HCT116 (cell line): ENCODE data around the gene ACOX3. TPM values are rescaled to one million over a fixed set of nuclear protein-coding genes. Genes with fewer than 3 reads are reported as not detected.

Source experiments
- ATAC-seq: fragments of 200-7000 bp; cut with Tn5 transposase; 2 replicates; pipeline ENCODE4 v1.9.1; 2020; ENCODE audit warnings: mild to moderate bottlenecking, moderate library complexity
- BruUV-seq: library from RNA; stranded (reverse); fragments of 400-500 nt; replicated peaks from 2 replicates; lab custom pipeline; 2021; lab: Mats Ljungman, UMichigan
- CTCF ChIA-PET: fragments of 300-600 bp; sonication (Branson Sonifier 250); formaldehyde crosslinking; loops from one replicate; lab custom pipeline; 2021; ENCODE audit warnings: antibody characterized with exemption; lab: Charles Lee
- POLR2A ChIA-PET: fragments of 300-600, 350-600 bp; sonication (Branson Sonifier 250); formaldehyde crosslinking; loops from one replicate; lab custom pipeline; 2021; ENCODE audit warnings: antibody characterized with exemption; lab: Charles Lee
- RAD21 ChIA-PET, 2 experiments: fragments of 300-600 bp; sonication (Branson Sonifier 250); formaldehyde crosslinking; loops; one replicate each; lab custom pipeline; 2023; ENCODE audit warnings: low total read pairs in 2 of 2; ENCODE audit not compliant: uncharacterized antibody in 2 of 2, unreplicated experiment in 2 of 2, low non-redundant PET in 1 of 2; lab: Charles Lee
- DNase-seq: peaks from one replicate; pipeline ENCODE4 v3.0.0-alpha.2; 2010; ENCODE audit warnings: low read depth, low spot score
- H2AFZ ChIP-seq: fragments of 200-600 bp; shearing (Covaris generic), sonication (generic); 2 replicates; pipeline ENCODE4 v1.6.1; 2017; ENCODE audit warnings: low read depth, mixed run types, mixed read lengths, antibody characterized with exemption, low read length; ENCODE audit not compliant: poor library complexity, severe bottlenecking
- H3K27ac ChIP-seq: 2 replicates; pipeline ENCODE4 v1.5.1; 2012; ENCODE audit warnings: low read depth, low read length
- H3K27me3 ChIP-seq: fragments of 200-600 bp; sonication (generic); 2 replicates; pipeline ENCODE4 v1.6.1; 2016; ENCODE audit warnings: mixed run types, low read length, mixed read lengths; ENCODE audit not compliant: insufficient read depth
- H3K36me3 ChIP-seq, 2 experiments: fragments of 200-500 bp in 1 of 2; fragments of 200-600 bp in 1 of 2; sonication (Bioruptor generic) in 1 of 2; sonication (generic) in 1 of 2; 2 replicates each; pipeline versions ENCODE4 v1.5.1 to v1.6.1; 2014 to 2016; ENCODE audit warnings: low read length in 2 of 2, inconsistent platforms in 1 of 2, mixed read lengths in 1 of 2, mixed run types in 1 of 2; ENCODE audit not compliant: insufficient read depth in 2 of 2, control insufficient read depth in 1 of 2
- H3K4me1 ChIP-seq, 2 experiments: fragments of 200-600 bp in 1 of 2; sonication (generic) in 1 of 2; 2 replicates each; pipeline versions ENCODE4 v1.5.1 to v1.6.1; 2012 to 2017; ENCODE audit warnings: low read length in 2 of 2, inconsistent platforms in 1 of 2, mild to moderate bottlenecking in 1 of 2, mixed read lengths in 1 of 2, mixed run types in 1 of 2, moderate library complexity in 1 of 2; ENCODE audit not compliant: insufficient read depth in 2 of 2, control insufficient read depth in 1 of 2
- H3K4me2 ChIP-seq: fragments of 200-600 bp; sonication (generic); 2 replicates; pipeline ENCODE4 v1.6.1; 2017; ENCODE audit warnings: mixed run types, low read length, mixed read lengths
- H3K4me3 ChIP-seq, 2 experiments: fragments of 200-600 bp in 1 of 2; sonication (generic) in 1 of 2; replicated peaks in 1 of 2; 2 replicates each; pipeline ENCODE4 v1.5.1; 2011 to 2016; ENCODE audit warnings: low read length in 2 of 2, control low read depth in 1 of 2, low read depth in 1 of 2, mild to moderate bottlenecking in 1 of 2, mixed read lengths in 1 of 2, mixed run types in 1 of 2
- H3K79me2 ChIP-seq: fragments of 200-600 bp; sonication (generic); 2 replicates; pipeline ENCODE4 v1.6.1; 2017; ENCODE audit warnings: mild to moderate bottlenecking, mixed run types, low read length, moderate library complexity, mixed read lengths; ENCODE audit not compliant: insufficient read depth
- H3K9ac ChIP-seq: fragments of 200-600 bp; sonication (generic); 2 replicates; pipeline ENCODE4 v1.6.1; 2016; ENCODE audit warnings: low read length, mixed read lengths
- H3K9me2 ChIP-seq: fragments of 200-600 bp; sonication (generic), shearing (Covaris generic); 2 replicates; pipeline ENCODE4 v1.6.1; 2017; ENCODE audit warnings: mixed run types, mild to moderate bottlenecking, moderate library complexity; ENCODE audit not compliant: insufficient read depth
- H3K9me3 ChIP-seq, 2 experiments: fragments of 200-500 bp in 1 of 2; fragments of 200-600 bp in 1 of 2; sonication (Bioruptor generic) in 1 of 2; sonication (generic) in 1 of 2; 2 replicates each; pipeline ENCODE4 v1.6.1; 2014 to 2017; ENCODE audit warnings: low read length in 2 of 2, mixed read lengths in 2 of 2, inconsistent platforms in 1 of 2, low read depth in 1 of 2, mild to moderate bottlenecking in 1 of 2, mixed run types in 1 of 2, moderate library complexity in 1 of 2; ENCODE audit not compliant: control insufficient read depth in 1 of 2, insufficient read depth in 1 of 2
- H4K20me1 ChIP-seq: fragments of 200-600 bp; sonication (generic), shearing (Covaris generic); 2 replicates; pipeline ENCODE4 v1.6.1; 2017; ENCODE audit warnings: mixed run types, mild to moderate bottlenecking, moderate library complexity; ENCODE audit not compliant: insufficient read depth
- EZH2 ChIP-seq: fragments of 200-600 bp; sonication (generic); IDR thresholded peaks from 2 replicates; pipeline ENCODE4 v1.6.1; 2017; ENCODE audit warnings: antibody characterized with exemption, mixed run types
- EZH2phosphoT487 ChIP-seq: fragments of 200-600 bp; IDR thresholded peaks from 2 replicates; pipeline ENCODE4 v1.6.1; 2018; ENCODE audit warnings: antibody characterized with exemption, borderline replicate concordance
- TCF7L2 ChIP-seq: IDR thresholded peaks from 2 replicates; pipeline ENCODE4 v1.7.0; 2011; ENCODE audit warnings: borderline replicate concordance, inconsistent platforms; ENCODE audit not compliant: insufficient read depth, insufficient read length; ENCODE audit errors: extremely low read depth
- intact Hi-C: fragments of 100-400 bp; cut with micrococcal nuclease; formaldehyde crosslinking; loops from 2 replicates; pipeline ENCODE4 v1.10.0; 2022
- total RNA-seq: library from RNA; stranded (reverse); gene quantifications from one replicate; pipeline ENCODE4 v1.2.1, GENCODE V29; 2021; ENCODE audit not compliant: unreplicated experiment
- TF ChIP-seq, protein P1 (sequence below): IDR thresholded peaks from 2 replicates; pipeline ENCODE4 v1.6.1; 2012; ENCODE audit warnings: low read depth
- TF ChIP-seq, protein P2 (sequence below), 3 experiments: fragments of 200-600 bp in 1 of 3; sonication (generic) in 1 of 3; IDR thresholded peaks in 2 of 3; conservative IDR thresholded peaks in 1 of 3; 2 replicates each; pipeline ENCODE4 v1.5.1; 2012 to 2017; ENCODE audit warnings: low read depth in 2 of 3, low read length in 2 of 3, antibody characterized with exemption in 1 of 3, borderline replicate concordance in 1 of 3, control low read depth in 1 of 3, mild to moderate bottlenecking in 1 of 3, mixed read lengths in 1 of 3, mixed run types in 1 of 3, moderate library complexity in 1 of 3; ENCODE audit not compliant: insufficient read depth in 1 of 3

Gene ACOX3
- total RNA-seq, 1 experiment from 2014 or later: 16.9 TPM

DNA sequence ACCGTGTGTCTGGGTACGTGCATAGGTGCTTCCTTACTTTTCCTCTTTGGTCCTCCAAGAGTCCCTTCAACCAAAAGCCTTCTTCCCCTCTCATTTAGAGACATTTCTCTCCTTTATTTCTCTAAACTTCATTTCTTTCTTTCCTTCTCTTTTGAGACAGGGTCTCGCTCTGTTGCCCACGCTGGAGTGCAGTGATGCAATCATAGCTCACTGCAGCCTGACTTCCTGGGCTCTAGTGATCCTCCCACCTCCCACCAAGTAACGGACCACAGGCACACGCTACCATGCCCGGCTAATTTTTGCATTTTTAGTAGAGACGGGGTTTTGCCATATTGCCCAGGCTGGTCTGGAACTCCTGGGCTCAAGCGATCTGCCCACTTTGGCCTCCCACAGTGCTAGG, 42.2 kb downstream of the ACOX3 start:
- ChIA-PET RAD21 (no interaction called here), CTCF (no interaction called here)

More for the DNA sequence above, 42.2 kb downstream of the ACOX3 start:
- POLR2A ChIA-PET: no interaction called here
- H4K20me1 ChIP-seq: no peaks in the 10 kb centered on the region
- peaks cover 0 to 7% of the 10 kb centered on the region in 2 experiments; a peak in 2 of 4 replicates for H3K4me1 ChIP-seq
- no peaks in the 10 kb centered on the region for H3K36me3 ChIP-seq
- no peaks in the 10 kb centered on the region for H3K9me3 ChIP-seq
- BruUV-seq: no TSS peak
- intact Hi-C loops: no loop called here
- ATAC-seq (no peak), DNase-seq (no peak)
- H3K79me2 ChIP-seq: no peaks in the 10 kb centered on the region
- H3K9ac ChIP-seq: no peak overlapping the region
- no peaks in the 10 kb centered on the region for H3K27me3 ChIP-seq
- no peak overlapping the region for H3K27ac ChIP-seq
- TF ChIP-seq TCF7L2 (no peak), EZH2 (no peak), EZH2phosphoT487 (no peak)
- TF ChIP-seq, protein P1, sequence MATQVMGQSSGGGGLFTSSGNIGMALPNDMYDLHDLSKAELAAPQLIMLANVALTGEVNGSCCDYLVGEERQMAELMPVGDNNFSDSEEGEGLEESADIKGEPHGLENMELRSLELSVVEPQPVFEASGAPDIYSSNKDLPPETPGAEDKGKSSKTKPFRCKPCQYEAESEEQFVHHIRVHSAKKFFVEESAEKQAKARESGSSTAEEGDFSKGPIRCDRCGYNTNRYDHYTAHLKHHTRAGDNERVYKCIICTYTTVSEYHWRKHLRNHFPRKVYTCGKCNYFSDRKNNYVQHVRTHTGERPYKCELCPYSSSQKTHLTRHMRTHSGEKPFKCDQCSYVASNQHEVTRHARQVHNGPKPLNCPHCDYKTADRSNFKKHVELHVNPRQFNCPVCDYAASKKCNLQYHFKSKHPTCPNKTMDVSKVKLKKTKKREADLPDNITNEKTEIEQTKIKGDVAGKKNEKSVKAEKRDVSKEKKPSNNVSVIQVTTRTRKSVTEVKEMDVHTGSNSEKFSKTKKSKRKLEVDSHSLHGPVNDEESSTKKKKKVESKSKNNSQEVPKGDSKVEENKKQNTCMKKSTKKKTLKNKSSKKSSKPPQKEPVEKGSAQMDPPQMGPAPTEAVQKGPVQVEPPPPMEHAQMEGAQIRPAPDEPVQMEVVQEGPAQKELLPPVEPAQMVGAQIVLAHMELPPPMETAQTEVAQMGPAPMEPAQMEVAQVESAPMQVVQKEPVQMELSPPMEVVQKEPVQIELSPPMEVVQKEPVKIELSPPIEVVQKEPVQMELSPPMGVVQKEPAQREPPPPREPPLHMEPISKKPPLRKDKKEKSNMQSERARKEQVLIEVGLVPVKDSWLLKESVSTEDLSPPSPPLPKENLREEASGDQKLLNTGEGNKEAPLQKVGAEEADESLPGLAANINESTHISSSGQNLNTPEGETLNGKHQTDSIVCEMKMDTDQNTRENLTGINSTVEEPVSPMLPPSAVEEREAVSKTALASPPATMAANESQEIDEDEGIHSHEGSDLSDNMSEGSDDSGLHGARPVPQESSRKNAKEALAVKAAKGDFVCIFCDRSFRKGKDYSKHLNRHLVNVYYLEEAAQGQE: no peak
- TF ChIP-seq, protein P2, sequence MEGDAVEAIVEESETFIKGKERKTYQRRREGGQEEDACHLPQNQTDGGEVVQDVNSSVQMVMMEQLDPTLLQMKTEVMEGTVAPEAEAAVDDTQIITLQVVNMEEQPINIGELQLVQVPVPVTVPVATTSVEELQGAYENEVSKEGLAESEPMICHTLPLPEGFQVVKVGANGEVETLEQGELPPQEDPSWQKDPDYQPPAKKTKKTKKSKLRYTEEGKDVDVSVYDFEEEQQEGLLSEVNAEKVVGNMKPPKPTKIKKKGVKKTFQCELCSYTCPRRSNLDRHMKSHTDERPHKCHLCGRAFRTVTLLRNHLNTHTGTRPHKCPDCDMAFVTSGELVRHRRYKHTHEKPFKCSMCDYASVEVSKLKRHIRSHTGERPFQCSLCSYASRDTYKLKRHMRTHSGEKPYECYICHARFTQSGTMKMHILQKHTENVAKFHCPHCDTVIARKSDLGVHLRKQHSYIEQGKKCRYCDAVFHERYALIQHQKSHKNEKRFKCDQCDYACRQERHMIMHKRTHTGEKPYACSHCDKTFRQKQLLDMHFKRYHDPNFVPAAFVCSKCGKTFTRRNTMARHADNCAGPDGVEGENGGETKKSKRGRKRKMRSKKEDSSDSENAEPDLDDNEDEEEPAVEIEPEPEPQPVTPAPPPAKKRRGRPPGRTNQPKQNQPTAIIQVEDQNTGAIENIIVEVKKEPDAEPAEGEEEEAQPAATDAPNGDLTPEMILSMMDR (IDR thresholded peaks at IDR 0.05 in 2 of 3, conservative IDR thresholded peaks at IDR 0.05 in 1 of 3; ENCODE audit: borderline replicate concordance in 1 of 3, insufficient read depth in 1 of 3, low read depth in 2 of 3, low read length in 2 of 3): no peak
- TF ChIP-seq, all 23 proteins: peak for 0
- Histone ChIP-seq H2AFZ (no peak overlapping the region), H3K4me3 (no peak overlapping the region), H3K4me2 (no peak overlapping the region), H3K9me2 (no peaks in the 10 kb centered on the region)
